ENCODE results near the gene SELENON. TPM values are rescaled to one million over a fixed set of nuclear protein-coding genes. Genes with fewer than 3 reads are reported as not detected.

Gene SELENON
- polyA plus RNA-seq, 2 donors, result 19.2 to 21.4 TPM

DNA sequence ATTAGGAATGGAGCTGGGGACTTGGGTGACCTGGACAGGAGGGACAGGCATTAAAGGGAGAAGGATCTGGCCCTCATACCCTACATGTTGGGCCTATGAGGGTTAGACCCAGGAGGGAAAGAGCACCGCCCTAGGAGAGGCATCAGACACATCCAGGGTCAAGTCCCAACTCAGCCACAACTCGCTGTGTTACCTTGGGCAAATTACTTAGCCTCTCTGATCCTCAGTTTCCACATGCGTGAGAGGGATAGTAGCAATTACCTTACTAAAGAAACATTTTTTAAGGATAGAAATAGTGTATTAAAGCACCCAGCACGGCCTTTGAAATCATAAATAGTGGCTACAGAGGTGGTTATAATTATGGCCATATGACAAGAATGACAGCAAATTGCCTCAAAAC is 20.1 kb upstream of the SELENON start:
- no peak overlapping the region for H3K4me3 ChIP-seq (ENCODE audit: low read depth in 1 of 2, low read length in 2 of 2)
- H3K9me3 ChIP-seq (ENCODE audit: control insufficient read depth in 2 of 2, insufficient read depth in 1 of 2, low read depth in 1 of 2, low read length in 1 of 2), result no peaks in the 10 kb centered on the region
- H3K27me3 ChIP-seq (ENCODE audit: control insufficient read depth in 1 of 2, insufficient read depth in 2 of 2, low read length in 2 of 2), result no peaks in the 10 kb centered on the region
- 89 to 91% methylated on average over 4 of the region's 4 CpGs for WGBS, 2 donors
- H3K36me3 ChIP-seq (ENCODE audit: control insufficient read depth in 2 of 2, insufficient read depth in 2 of 2, low read length in 1 of 2), result no peaks in the 10 kb centered on the region
- no peak overlapping the region for H3K27ac ChIP-seq (ENCODE audit: low read depth in 2 of 2, low read length in 1 of 2)
- H3K4me1 ChIP-seq (ENCODE audit: control insufficient read depth in 2 of 2, insufficient read depth in 2 of 2, low read length in 1 of 2), result peaks cover 0 to 8% of the 10 kb centered on the region in 2 donors

DNA sequence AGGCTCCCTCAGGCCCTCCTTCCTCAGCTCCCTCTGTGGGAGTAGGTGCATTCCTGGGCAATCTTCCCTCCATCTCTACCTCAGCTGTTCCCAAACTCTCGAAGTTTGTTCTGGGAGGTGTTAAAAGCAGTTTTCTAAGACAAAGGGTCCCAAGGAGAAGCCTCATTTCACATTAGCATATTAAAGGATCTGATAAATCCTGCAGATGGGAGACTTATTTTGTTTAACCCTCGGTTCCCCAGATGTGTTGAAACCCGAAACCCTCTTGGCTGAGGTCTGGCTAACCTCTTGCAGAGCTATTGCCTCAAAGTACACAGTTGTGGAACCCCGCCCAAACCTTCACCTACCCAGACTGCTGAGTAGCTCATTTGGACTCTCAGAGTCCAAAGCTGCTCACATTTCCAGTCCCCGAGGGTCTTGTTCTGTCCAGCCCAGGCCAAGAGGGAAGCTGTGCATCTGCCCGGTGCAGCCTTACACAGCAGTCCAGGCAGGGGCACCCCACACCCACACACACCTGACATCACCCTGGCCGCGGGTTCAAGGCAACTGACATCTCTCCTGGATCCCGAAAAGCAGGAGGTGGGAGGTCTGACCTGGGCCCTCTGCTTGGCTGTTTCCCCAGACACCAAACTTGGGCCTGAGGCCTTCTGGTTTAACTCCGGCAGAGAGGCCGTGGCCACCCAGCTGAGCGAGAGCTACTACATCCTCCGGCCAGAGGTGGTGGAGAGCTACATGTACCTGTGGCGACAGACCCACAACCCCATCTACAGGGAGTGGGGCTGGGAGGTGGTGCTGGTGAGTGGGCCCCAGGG is 19.5 kb upstream of the SELENON start:
- no peaks in the 10 kb centered on the region for H3K9me3 ChIP-seq (ENCODE audit: control insufficient read depth in 2 of 2, insufficient read depth in 1 of 2, low read depth in 1 of 2, low read length in 1 of 2)
- H3K27me3 ChIP-seq (ENCODE audit: control insufficient read depth in 1 of 2, insufficient read depth in 2 of 2, low read length in 2 of 2), result no peaks in the 10 kb centered on the region
- no peak overlapping the region for H3K27ac ChIP-seq (ENCODE audit: low read depth in 2 of 2, low read length in 1 of 2)
- H3K36me3 ChIP-seq (ENCODE audit: control insufficient read depth in 2 of 2, insufficient read depth in 2 of 2, low read length in 1 of 2), result no peaks in the 10 kb centered on the region
- 77% methylated on average over 14 of the region's 14 CpGs for WGBS, 2 donors
- peaks cover 0 to 8% of the 10 kb centered on the region in 2 donors for H3K4me1 ChIP-seq (ENCODE audit: control insufficient read depth in 2 of 2, insufficient read depth in 2 of 2, low read length in 1 of 2)
- H3K4me3 ChIP-seq (ENCODE audit: low read depth in 1 of 2, low read length in 2 of 2), result no peak overlapping the region

- Histone ChIP-seq H3K27ac (ENCODE audit: low read depth in 2 of 2, low read length in 1 of 2) (no peak overlapping the region), H3K9me3 (ENCODE audit: control insufficient read depth in 2 of 2, insufficient read depth in 1 of 2, low read depth in 1 of 2, low read length in 1 of 2) (no peaks in the 10 kb centered on the region), H3K27me3 (ENCODE audit: control insufficient read depth in 1 of 2, insufficient read depth in 2 of 2, low read length in 2 of 2) (no peaks in the 10 kb centered on the region), H3K4me3 (ENCODE audit: low read depth in 1 of 2, low read length in 2 of 2) (no peak overlapping the region), H3K4me1 (ENCODE audit: control insufficient read depth in 2 of 2, insufficient read depth in 2 of 2, low read length in 1 of 2) (peaks cover 0 to 8% of the 10 kb centered on the region in 2 donors), H3K36me3 (ENCODE audit: control insufficient read depth in 2 of 2, insufficient read depth in 2 of 2, low read length in 1 of 2) (no peaks in the 10 kb centered on the region)
- 93 to 94% methylated on average over 3 of the region's 3 CpGs for WGBS, 2 donors
Measured at GRCh38 chr1:25781130-25781433, 18.9 kb upstream of the SELENON start.

DNA sequence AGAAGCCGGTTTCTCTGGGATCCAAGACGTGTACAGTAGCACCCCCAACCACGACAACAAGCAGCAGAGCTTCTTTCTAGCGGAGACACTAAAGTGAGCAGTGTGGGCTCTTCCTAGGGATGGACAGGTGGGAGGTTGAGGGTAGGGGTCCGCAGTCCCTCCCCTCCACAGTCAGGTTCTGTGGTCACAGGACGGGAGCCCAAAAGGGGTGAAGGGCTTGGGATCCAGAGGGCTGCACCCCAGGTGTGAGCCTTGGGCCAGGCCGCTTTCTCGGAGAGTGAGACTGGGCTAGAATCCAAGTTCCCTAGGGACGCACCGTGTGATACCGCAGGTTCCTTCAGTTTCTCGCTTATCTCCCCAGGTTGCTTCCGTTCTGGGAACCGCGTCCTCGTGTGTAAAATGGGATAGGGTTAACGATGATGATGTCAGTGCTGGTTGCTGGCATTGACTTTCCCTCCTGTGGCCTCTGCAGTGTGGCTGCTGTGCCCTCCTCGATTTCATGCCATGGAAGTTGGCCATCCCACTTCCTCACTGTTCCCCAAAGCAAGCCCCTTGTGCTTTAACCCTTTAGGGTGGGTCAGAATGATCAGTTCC is 17.3 kb upstream of the SELENON start:
- Histone ChIP-seq H3K36me3 (ENCODE audit: control insufficient read depth in 2 of 2, insufficient read depth in 2 of 2, low read length in 1 of 2) (no peaks in the 10 kb centered on the region), H3K9me3 (ENCODE audit: control insufficient read depth in 2 of 2, insufficient read depth in 1 of 2, low read depth in 1 of 2, low read length in 1 of 2) (no peaks in the 10 kb centered on the region), H3K27ac (ENCODE audit: low read depth in 2 of 2, low read length in 1 of 2) (no peak overlapping the region), H3K4me3 (ENCODE audit: low read depth in 1 of 2, low read length in 2 of 2) (no peak overlapping the region), H3K4me1 (ENCODE audit: control insufficient read depth in 2 of 2, insufficient read depth in 2 of 2, low read length in 1 of 2) (peaks cover 0 to 8% of the 10 kb centered on the region in 2 donors), H3K27me3 (ENCODE audit: control insufficient read depth in 1 of 2, insufficient read depth in 2 of 2, low read length in 2 of 2) (no peaks in the 10 kb centered on the region)
- WGBS, 2 donors, result 71 to 83% methylated on average over 18 of the region's 18 CpGs

DNA sequence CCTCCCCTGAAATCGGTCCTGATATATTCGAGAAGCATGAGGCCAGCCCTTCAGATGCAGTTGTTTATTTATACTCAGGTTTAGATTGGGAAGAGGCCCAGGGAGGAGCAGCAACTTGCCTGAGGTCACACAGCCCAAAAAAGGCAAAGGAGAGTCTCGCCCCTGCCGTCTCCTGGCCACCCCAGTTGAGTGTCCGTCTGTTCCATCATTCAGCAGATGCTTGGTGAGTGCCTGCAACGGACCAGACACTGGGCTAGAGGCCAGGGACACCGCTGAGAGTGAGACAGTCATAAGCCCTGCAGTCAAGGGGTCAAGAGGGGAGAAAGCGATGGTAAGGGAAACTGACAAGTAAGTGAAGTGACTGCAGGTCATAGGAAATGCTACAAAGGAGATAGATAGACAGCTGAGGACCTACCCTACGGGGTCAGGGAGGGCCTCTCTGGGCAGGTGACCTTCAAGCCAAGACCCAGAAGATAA is 15.4 kb upstream of the SELENON start:
- WGBS, 2 donors, result 66 to 73% methylated on average over 9 of the region's 9 CpGs
- Histone ChIP-seq H3K4me1 (ENCODE audit: control insufficient read depth in 2 of 2, insufficient read depth in 2 of 2, low read length in 1 of 2) (peaks cover 0 to 8% of the 10 kb centered on the region in 2 donors), H3K27ac (ENCODE audit: low read depth in 2 of 2, low read length in 1 of 2) (no peak overlapping the region), H3K27me3 (ENCODE audit: control insufficient read depth in 1 of 2, insufficient read depth in 2 of 2, low read length in 2 of 2) (no peaks in the 10 kb centered on the region), H3K9me3 (ENCODE audit: control insufficient read depth in 2 of 2, insufficient read depth in 1 of 2, low read depth in 1 of 2, low read length in 1 of 2) (no peaks in the 10 kb centered on the region), H3K36me3 (ENCODE audit: control insufficient read depth in 2 of 2, insufficient read depth in 2 of 2, low read length in 1 of 2) (no peaks in the 10 kb centered on the region), H3K4me3 (ENCODE audit: low read depth in 1 of 2, low read length in 2 of 2) (no peak overlapping the region)

GRCh38 chr1:25785333-25786067 is 14.5 kb upstream of the SELENON start:
- Histone ChIP-seq H3K27ac (ENCODE audit: low read depth in 2 of 2, low read length in 1 of 2) (no peak overlapping the region), H3K9me3 (ENCODE audit: control insufficient read depth in 2 of 2, insufficient read depth in 1 of 2, low read depth in 1 of 2, low read length in 1 of 2) (no peaks in the 10 kb centered on the region), H3K36me3 (ENCODE audit: control insufficient read depth in 2 of 2, insufficient read depth in 2 of 2, low read length in 1 of 2) (no peaks in the 10 kb centered on the region), H3K4me1 (ENCODE audit: control insufficient read depth in 2 of 2, insufficient read depth in 2 of 2, low read length in 1 of 2) (peaks cover 0 to 8% of the 10 kb centered on the region in 2 donors), H3K27me3 (ENCODE audit: control insufficient read depth in 1 of 2, insufficient read depth in 2 of 2, low read length in 2 of 2) (no peaks in the 10 kb centered on the region), H3K4me3 (ENCODE audit: low read depth in 1 of 2, low read length in 2 of 2) (no peak overlapping the region)
- 65 to 67% methylated on average over 10 of the region's 10 CpGs for WGBS, 2 donors

- WGBS, 2 donors, result 57 to 70% methylated on average over 11 of the region's 11 CpGs
- H3K9me3 ChIP-seq (ENCODE audit: control insufficient read depth in 2 of 2, insufficient read depth in 1 of 2, low read depth in 1 of 2, low read length in 1 of 2), result no peaks in the 10 kb centered on the region
- peaks cover 0 to 3% of the 10 kb centered on the region in 2 donors for H3K4me1 ChIP-seq (ENCODE audit: control insufficient read depth in 2 of 2, insufficient read depth in 2 of 2, low read length in 1 of 2)
- no peaks in the 10 kb centered on the region for H3K36me3 ChIP-seq (ENCODE audit: control insufficient read depth in 2 of 2, insufficient read depth in 2 of 2, low read length in 1 of 2)
- H3K4me3 ChIP-seq (ENCODE audit: low read depth in 1 of 2, low read length in 2 of 2), result no peak overlapping the region
- no peak overlapping the region for H3K27ac ChIP-seq (ENCODE audit: low read depth in 2 of 2, low read length in 1 of 2)
- H3K27me3 ChIP-seq (ENCODE audit: control insufficient read depth in 1 of 2, insufficient read depth in 2 of 2, low read length in 2 of 2), result no peaks in the 10 kb centered on the region
Measured at GRCh38 chr1:25786887-25787759, 12.9 kb upstream of the SELENON start.

DNA sequence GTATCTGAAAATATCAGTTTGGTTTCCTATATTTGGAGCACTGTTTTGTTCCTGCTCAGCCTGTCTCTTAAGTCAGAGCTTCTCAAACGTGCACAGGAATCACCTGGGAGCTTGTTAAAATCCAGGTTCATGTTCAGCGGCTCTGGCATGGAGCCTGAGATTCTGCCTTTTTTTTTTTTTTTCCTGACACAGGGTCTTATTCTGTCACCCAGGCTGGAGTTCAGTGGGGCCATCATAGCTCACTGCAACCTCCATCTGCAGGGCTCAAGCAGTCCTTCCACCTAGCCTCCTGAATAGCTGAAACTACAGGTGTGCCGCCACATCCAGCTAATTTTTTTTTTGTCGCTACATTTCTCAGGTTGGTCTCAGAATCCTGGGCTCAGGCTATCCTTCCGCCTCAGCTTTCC is 12.2 kb upstream of the SELENON start:
- H3K9me3 ChIP-seq (ENCODE audit: control insufficient read depth in 2 of 2, insufficient read depth in 1 of 2, low read depth in 1 of 2, low read length in 1 of 2), result no peaks in the 10 kb centered on the region
- H3K4me1 ChIP-seq (ENCODE audit: control insufficient read depth in 2 of 2, insufficient read depth in 2 of 2, low read length in 1 of 2), result peaks cover 0 to 3% of the 10 kb centered on the region in 2 donors
- H3K27me3 ChIP-seq (ENCODE audit: control insufficient read depth in 1 of 2, insufficient read depth in 2 of 2, low read length in 2 of 2), result no peaks in the 10 kb centered on the region
- H3K27ac ChIP-seq (ENCODE audit: low read depth in 2 of 2, low read length in 1 of 2), result no peak overlapping the region
- H3K4me3 ChIP-seq (ENCODE audit: low read depth in 1 of 2, low read length in 2 of 2), result no peak overlapping the region
- 86 to 88% methylated on average over 5 of the region's 5 CpGs for whole genome bisulfite sequencing, 2 donors
- H3K36me3 ChIP-seq (ENCODE audit: control insufficient read depth in 2 of 2, insufficient read depth in 2 of 2, low read length in 1 of 2), result no peaks in the 10 kb centered on the region

GRCh38 chr1:25790472-25790871 is 9.5 kb upstream of the SELENON start:
- Histone ChIP-seq H3K4me3 (ENCODE audit: low read depth in 1 of 2, low read length in 2 of 2) (no peak overlapping the region), H3K9me3 (ENCODE audit: control insufficient read depth in 2 of 2, insufficient read depth in 1 of 2, low read depth in 1 of 2, low read length in 1 of 2) (no peaks in the 10 kb centered on the region), H3K4me1 (ENCODE audit: control insufficient read depth in 2 of 2, insufficient read depth in 2 of 2, low read length in 1 of 2) (no peaks in the 10 kb centered on the region), H3K27me3 (ENCODE audit: control insufficient read depth in 1 of 2, insufficient read depth in 2 of 2, low read length in 2 of 2) (no peaks in the 10 kb centered on the region), H3K27ac (ENCODE audit: low read depth in 2 of 2, low read length in 1 of 2) (no peak overlapping the region), H3K36me3 (ENCODE audit: control insufficient read depth in 2 of 2, insufficient read depth in 2 of 2, low read length in 1 of 2) (no peaks in the 10 kb centered on the region)
- 90 to 91% methylated on average over 6 of the region's 6 CpGs for WGBS, 2 donors
